ENCODE measurements around the gene RPS2. TPM values are rescaled to one million over a fixed set of nuclear protein-coding genes. Genes with fewer than 3 reads are reported as not detected.
"Not testable (repeated sequence)": the region's sequence is repeated elsewhere in the genome, so short reads cannot be mapped to it uniquely, and the experiment has no call there.

Gene RPS2
- total and polyA plus RNA-seq, 8 donors: 1,316 to 3,219 (median 1,806) TPM

GRCh38 chr16:1926271-1926670 is 38.4 kb downstream of the RPS2 start:
- H3K4me1 ChIP-seq: peaks cover 0 to 4% (median 0%) of the 10 kb centered on the region in 3 donors
- intact Hi-C loops (cut with DNase I): no loop called here
- H3K36me3 ChIP-seq: no peaks in the 10 kb centered on the region
- no peak for ATAC-seq
- no peak overlapping the region for H3K27ac ChIP-seq
- no peak for TF ChIP-seq CTCF (IDR thresholded peaks at IDR 0.05)
- 65 to 71% methylated on average over 11 of the region's 11 CpGs for WGBS, 2 donors
- DNase-seq: no peak
- no peak for FAIRE-seq
- H3K27me3 ChIP-seq: no peaks in the 10 kb centered on the region
- H3K9me3 ChIP-seq: no peaks in the 10 kb centered on the region
- H3K4me3 ChIP-seq: no peak overlapping the region

GRCh38 chr16:1924095-1924494 is 40.5 kb downstream of the RPS2 start:
- Histone ChIP-seq H3K27me3 (peaks cover 0 to 2% (median 0%) of the 10 kb centered on the region in 4 donors), H3K4me1 (peaks cover 0 to 1% (median 0%) of the 10 kb centered on the region in 3 donors), H3K27ac (no peak overlapping the region), H3K4me3 (no peak overlapping the region), H3K36me3 (no peaks in the 10 kb centered on the region), H3K9me3 (no peaks in the 10 kb centered on the region)
- DNase-seq: no peak
- no peak for TF ChIP-seq CTCF (IDR thresholded peaks at IDR 0.05)
- intact Hi-C loops (cut with DNase I): loop anchor here in 1 of 3 donors (5.0 kb wide), 1 partner anchor 57 kb away; no protein-coding TSS in a partner anchor
- 71 to 77% methylated on average over 5 of the region's 5 CpGs for WGBS, 2 donors
- no peak for ATAC-seq
- no peak for FAIRE-seq

- H3K27me3 ChIP-seq: peaks cover 0 to 9% (median 0%) of the 10 kb centered on the region in 4 donors
- ATAC-seq: peak; percentile 26 to 78 (median 35)
- intact Hi-C loops (cut with DNase I): loop anchor here in 1 of 3 donors (5.0 kb wide), 1 partner anchor 56 kb away; no protein-coding TSS in a partner anchor
- no peak overlapping the region for H3K4me3 ChIP-seq
- H3K36me3 ChIP-seq: no peaks in the 10 kb centered on the region
- DNase-seq: peak in 1 of 6 donors; percentile 40
- no peak for FAIRE-seq
- H3K27ac ChIP-seq: no peak overlapping the region
- 29% methylated on average over 24 of the region's 24 CpGs for WGBS, 2 donors
- H3K9me3 ChIP-seq: no peaks in the 10 kb centered on the region
- H3K4me1 ChIP-seq: no peaks in the 10 kb centered on the region
- no peak for TF ChIP-seq CTCF (IDR thresholded peaks at IDR 0.05)
Observed at GRCh38 chr16:1923299-1924034, 41.2 kb downstream of the RPS2 start.

GRCh38 chr16:1922357-1922756 is 42.3 kb downstream of the RPS2 start:
- Histone ChIP-seq H3K4me1 (no peaks in the 10 kb centered on the region), H3K4me3 (no peak overlapping the region), H3K36me3 (no peaks in the 10 kb centered on the region), H3K27me3 (peaks cover 0 to 9% (median 1%) of the 10 kb centered on the region in 4 donors), H3K27ac (no peak overlapping the region), H3K9me3 (no peaks in the 10 kb centered on the region)
- ATAC-seq: no peak
- TF ChIP-seq CTCF (IDR thresholded peaks at IDR 0.05): no peak
- no peak for FAIRE-seq
- WGBS, 2 donors: 70 to 80% methylated on average over 8 of the region's 8 CpGs
- DNase-seq: no peak
- intact Hi-C loops (cut with DNase I): loop anchor here in 1 of 3 donors (5.0 kb wide), 1 partner anchor 55 kb away; no protein-coding TSS in a partner anchor

GRCh38 chr16:1920727-1921171 is 43.9 kb downstream of the RPS2 start:
- intact Hi-C loops (cut with DNase I): loop anchor here in 1 of 3 donors (5.0 kb wide), 1 partner anchor 53 kb away; no protein-coding TSS in a partner anchor
- 12% methylated on average over 15 of the region's 15 CpGs for WGBS, 2 donors
- TF ChIP-seq CTCF (IDR thresholded peaks at IDR 0.05): no peak
- ATAC-seq (peak; percentile 33 to 70 (median 54)), DNase-seq (peak in 2 of 6 donors; percentile 24 to 57), FAIRE-seq (no peak)
- H3K4me3 ChIP-seq: no peak overlapping the region
- peaks cover 0 to 9% (median 2%) of the 10 kb centered on the region in 4 donors for H3K27me3 ChIP-seq
- no peak overlapping the region for H3K27ac ChIP-seq
- no peaks in the 10 kb centered on the region for H3K4me1 ChIP-seq
- H3K9me3 ChIP-seq: no peaks in the 10 kb centered on the region
- H3K36me3 ChIP-seq: no peaks in the 10 kb centered on the region

GRCh38 chr16:1920122-1920521 is 44.5 kb downstream of the RPS2 start:
- H3K36me3 ChIP-seq, FAIRE-seq, H3K9me3 ChIP-seq, DNase-seq, H3K27me3 ChIP-seq, ATAC-seq, H3K4me3 ChIP-seq, H3K27ac ChIP-seq, H3K4me1 ChIP-seq: not testable (repeated sequence)
- intact Hi-C loops (cut with DNase I): loop anchor here in 1 of 3 donors (5.0 kb wide), 1 partner anchor 53 kb away; no protein-coding TSS in a partner anchor
- WGBS, 2 donors: 51 to 63% methylated on average over 21 of the region's 21 CpGs
